ENCODE results near the gene CSDE1.

CSDE1 gene

GRCh38 chr1:114712977-114713376 is 44.8 kb downstream of the CSDE1 start:
- Histone ChIP-seq H3K4me1 (ENCODE audit: insufficient read depth, low read length) (peaks cover 24% of the 10 kb centered on the region), H2AFZ (ENCODE audit: low read depth, low read length) (no peak overlapping the region), H3K9ac (ENCODE audit: low read depth, low read length) (no peak overlapping the region), H4K20me1 (ENCODE audit: insufficient read depth, low read length) (no peaks in the 10 kb centered on the region; the same call in 1 of the 2 replicates), H3K4me2 (ENCODE audit: insufficient read depth, low read length) (no peak overlapping the region), H3K9me3 (ENCODE audit: insufficient read depth, low read length, severe bottlenecking) (no peaks in the 10 kb centered on the region), H3K79me2 (ENCODE audit: insufficient read depth, low read length) (peaks cover 40% of the 10 kb centered on the region), H3K4me3 (ENCODE audit: low read depth in 1 of 2, low read length in 2 of 2) (no peak overlapping the region), H3K36me3 (ENCODE audit: insufficient read depth, low read length) (peaks cover 84% of the 10 kb centered on the region), H3K27me3 (ENCODE audit: insufficient read depth, low read length, poor library complexity) (no peaks in the 10 kb centered on the region), H3K27ac (ENCODE audit: low read length) (no peak overlapping the region)
- DNase-seq: no peak
- no peak for ATAC-seq (ENCODE audit: insufficient read depth, low read depth)
- TF ChIP-seq CTCF (IDR thresholded peaks at IDR 0.05; ENCODE audit: borderline replicate concordance, extremely low read depth, low read length, poor library complexity, severe bottlenecking): no peak
- no peak for TF ChIP-seq EZH2 (IDR thresholded peaks at IDR 0.05; ENCODE audit: borderline replicate concordance, low read depth, low read length, severe bottlenecking)

- no peak overlapping the region for H3K4me3 ChIP-seq (ENCODE audit: low read depth in 1 of 2, low read length in 2 of 2)
- ATAC-seq (ENCODE audit: insufficient read depth, low read depth) (no peak), DNase-seq (no peak)
- peaks cover 10% of the 10 kb centered on the region for H3K4me1 ChIP-seq (ENCODE audit: insufficient read depth, low read length)
- H3K27ac ChIP-seq (ENCODE audit: low read length): no peak overlapping the region
- H4K20me1 ChIP-seq (ENCODE audit: insufficient read depth, low read length): no peaks in the 10 kb centered on the region; the same call in 1 of the 2 replicates
- peaks cover 85% of the 10 kb centered on the region for H3K36me3 ChIP-seq (ENCODE audit: insufficient read depth, low read length)
- H3K4me2 ChIP-seq (ENCODE audit: insufficient read depth, low read length): no peak overlapping the region
- H2AFZ ChIP-seq (ENCODE audit: low read depth, low read length): no peak overlapping the region
- H3K79me2 ChIP-seq (ENCODE audit: insufficient read depth, low read length): peaks cover 28% of the 10 kb centered on the region
- H3K27me3 ChIP-seq (ENCODE audit: insufficient read depth, low read length, poor library complexity): no peaks in the 10 kb centered on the region
- TF ChIP-seq EZH2 (IDR thresholded peaks at IDR 0.05; ENCODE audit: borderline replicate concordance, low read depth, low read length, severe bottlenecking): no peak
- no peak for TF ChIP-seq CTCF (IDR thresholded peaks at IDR 0.05; ENCODE audit: borderline replicate concordance, extremely low read depth, low read length, poor library complexity, severe bottlenecking)
- no peak overlapping the region for H3K9ac ChIP-seq (ENCODE audit: low read depth, low read length)
- no peaks in the 10 kb centered on the region for H3K9me3 ChIP-seq (ENCODE audit: insufficient read depth, low read length, severe bottlenecking)
Observed at GRCh38 chr1:114710360-114710759, 47.4 kb downstream of the CSDE1 start.

GRCh38 chr1:114707604-114708003 is 50.2 kb downstream of the CSDE1 start:
- Histone ChIP-seq H3K79me2 (ENCODE audit: insufficient read depth, low read length) (peaks cover 3% of the 10 kb centered on the region; the same call in 1 of the 2 replicates), H2AFZ (ENCODE audit: low read depth, low read length) (no peak overlapping the region), H3K36me3 (ENCODE audit: insufficient read depth, low read length) (peaks cover 60% of the 10 kb centered on the region), H3K27me3 (ENCODE audit: insufficient read depth, low read length, poor library complexity) (no peaks in the 10 kb centered on the region), H3K27ac (ENCODE audit: low read length) (no peak overlapping the region), H3K4me2 (ENCODE audit: insufficient read depth, low read length) (no peak overlapping the region), H4K20me1 (ENCODE audit: insufficient read depth, low read length) (no peaks in the 10 kb centered on the region), H3K4me3 (ENCODE audit: low read depth in 1 of 2, low read length in 2 of 2) (no peak overlapping the region), H3K4me1 (ENCODE audit: insufficient read depth, low read length) (no peaks in the 10 kb centered on the region), H3K9me3 (ENCODE audit: insufficient read depth, low read length, severe bottlenecking) (no peaks in the 10 kb centered on the region), H3K9ac (ENCODE audit: low read depth, low read length) (no peak overlapping the region)
- ATAC-seq (ENCODE audit: insufficient read depth, low read depth): no peak
- no peak for DNase-seq
- TF ChIP-seq CTCF (IDR thresholded peaks at IDR 0.05; ENCODE audit: borderline replicate concordance, extremely low read depth, low read length, poor library complexity, severe bottlenecking): no peak

GRCh38 chr1:114703242-114703641 is 54.5 kb downstream of the CSDE1 start:
- Histone ChIP-seq H3K4me1 (ENCODE audit: insufficient read depth, low read length) (no peaks in the 10 kb centered on the region), H3K79me2 (ENCODE audit: insufficient read depth, low read length) (no peaks in the 10 kb centered on the region), H3K4me2 (ENCODE audit: insufficient read depth, low read length) (no peak overlapping the region), H4K20me1 (ENCODE audit: insufficient read depth, low read length) (no peaks in the 10 kb centered on the region), H2AFZ (ENCODE audit: low read depth, low read length) (no peak overlapping the region), H3K9me3 (ENCODE audit: insufficient read depth, low read length, severe bottlenecking) (no peaks in the 10 kb centered on the region), H3K27me3 (ENCODE audit: insufficient read depth, low read length, poor library complexity) (peaks cover 2% of the 10 kb centered on the region), H3K36me3 (ENCODE audit: insufficient read depth, low read length) (peaks cover 24% of the 10 kb centered on the region), H3K4me3 (ENCODE audit: low read depth in 1 of 2, low read length in 2 of 2) (no peak overlapping the region), H3K27ac (ENCODE audit: low read length) (no peak overlapping the region), H3K9ac (ENCODE audit: low read depth, low read length) (no peak overlapping the region)
- TF ChIP-seq CTCF (IDR thresholded peaks at IDR 0.05; ENCODE audit: borderline replicate concordance, extremely low read depth, low read length, poor library complexity, severe bottlenecking): no peak
- no peak for TF ChIP-seq EZH2 (IDR thresholded peaks at IDR 0.05; ENCODE audit: borderline replicate concordance, low read depth, low read length, severe bottlenecking)
- ATAC-seq (ENCODE audit: insufficient read depth, low read depth): no peak
- no peak for DNase-seq

Data from DND-41 (cell line).